GM21717 (cell line): ENCODE data around the gene HOXC9.

Experiments
- ATAC-seq: cut with Tn5 transposase; IDR thresholded peaks from one replicate; pipeline ENCODE4 v1.9.1; 2021; ENCODE audit warnings: mild to moderate bottlenecking, moderate library complexity; ENCODE audit not compliant: unreplicated experiment

Gene HOXC9

GRCh38 chr12:53986686-53987483, 13.1 kb upstream of the HOXC9 start:
- no peak for ATAC-seq

- ATAC-seq = no peak
These were observed 12.2 kb upstream of the HOXC9 start for GRCh38 chr12:53987787-53988230.

- ATAC-seq = no peak
These were observed 11.3 kb upstream of the HOXC9 start for GRCh38 chr12:53988541-53989226.

- ATAC-seq = no peak
These were observed 10.5 kb upstream of the HOXC9 start for GRCh38 chr12:53989227-53990113.

- no peak for ATAC-seq
These were observed 9.5 kb upstream of the HOXC9 start for GRCh38 chr12:53990311-53991076.

GRCh38 chr12:53991077-53991460, 8.9 kb upstream of the HOXC9 start:
- ATAC-seq = no peak

- no peak for ATAC-seq
These were observed 7.5 kb upstream of the HOXC9 start for GRCh38 chr12:53992377-53992889.

- ATAC-seq = no peak
These were observed 6.6 kb upstream of the HOXC9 start for GRCh38 chr12:53993162-53994008.

GRCh38 chr12:53994009-53994263, 6.0 kb upstream of the HOXC9 start:
- ATAC-seq = no peak

- ATAC-seq = no peak
These were observed 5.5 kb upstream of the HOXC9 start for GRCh38 chr12:53994264-53995001.

- no peak for ATAC-seq
These were observed 5.0 kb upstream of the HOXC9 start for GRCh38 chr12:53995002-53995377.

GRCh38 chr12:53995378-53996239, 4.4 kb upstream of the HOXC9 start:
- ATAC-seq = no peak

- no peak for ATAC-seq
These were observed 3.4 kb upstream of the HOXC9 start for GRCh38 chr12:53996240-53997203.

- no peak for ATAC-seq
These were observed 2.5 kb upstream of the HOXC9 start for GRCh38 chr12:53997204-53998109.

GRCh38 chr12:53998110-53998899, 1.7 kb upstream of the HOXC9 start:
- no peak for ATAC-seq
